ENCODE measurements around the gene NECAB3.

DNA sequence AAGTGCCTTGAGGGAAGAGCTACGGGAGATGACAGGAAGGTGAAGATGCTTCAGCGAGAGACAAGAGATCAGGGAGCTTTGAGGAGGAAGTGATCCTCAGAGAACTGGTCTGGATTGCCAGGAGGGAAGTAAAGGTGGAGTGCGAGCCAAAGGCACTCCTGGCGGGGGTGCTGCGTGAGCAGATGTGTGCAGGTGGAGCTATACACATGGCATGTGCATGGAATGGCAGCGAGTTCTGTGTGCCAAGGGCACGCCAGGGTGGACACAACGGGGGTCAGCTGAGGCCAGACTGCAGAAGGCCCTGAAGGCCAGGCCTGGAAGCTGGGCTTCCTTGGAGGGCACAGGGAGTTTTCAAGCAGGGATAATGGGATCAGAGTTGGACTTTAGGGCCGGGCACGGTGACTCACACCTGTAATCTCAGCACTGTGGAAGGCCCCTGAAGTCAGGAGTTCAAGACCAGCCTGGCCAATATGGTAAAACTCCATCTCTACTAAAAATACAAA is 39.7 kb upstream of the NECAB3 start:
- TF ChIP-seq, protein P1, sequence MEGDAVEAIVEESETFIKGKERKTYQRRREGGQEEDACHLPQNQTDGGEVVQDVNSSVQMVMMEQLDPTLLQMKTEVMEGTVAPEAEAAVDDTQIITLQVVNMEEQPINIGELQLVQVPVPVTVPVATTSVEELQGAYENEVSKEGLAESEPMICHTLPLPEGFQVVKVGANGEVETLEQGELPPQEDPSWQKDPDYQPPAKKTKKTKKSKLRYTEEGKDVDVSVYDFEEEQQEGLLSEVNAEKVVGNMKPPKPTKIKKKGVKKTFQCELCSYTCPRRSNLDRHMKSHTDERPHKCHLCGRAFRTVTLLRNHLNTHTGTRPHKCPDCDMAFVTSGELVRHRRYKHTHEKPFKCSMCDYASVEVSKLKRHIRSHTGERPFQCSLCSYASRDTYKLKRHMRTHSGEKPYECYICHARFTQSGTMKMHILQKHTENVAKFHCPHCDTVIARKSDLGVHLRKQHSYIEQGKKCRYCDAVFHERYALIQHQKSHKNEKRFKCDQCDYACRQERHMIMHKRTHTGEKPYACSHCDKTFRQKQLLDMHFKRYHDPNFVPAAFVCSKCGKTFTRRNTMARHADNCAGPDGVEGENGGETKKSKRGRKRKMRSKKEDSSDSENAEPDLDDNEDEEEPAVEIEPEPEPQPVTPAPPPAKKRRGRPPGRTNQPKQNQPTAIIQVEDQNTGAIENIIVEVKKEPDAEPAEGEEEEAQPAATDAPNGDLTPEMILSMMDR (IDR thresholded peaks at IDR 0.05): no peak
- TF ChIP-seq POLR2A (IDR thresholded peaks at IDR 0.05): no peak

Data from esophagus squamous epithelium (tissue), 4 donors.